Mucosa of stomach (tissue), 1 donor: ENCODE results near the gene AMN1.
"Not testable (repeated sequence)": the region's sequence is repeated elsewhere in the genome, so short reads cannot be mapped to it uniquely, and the experiment has no call there.

ENCODE experiments used
- H3K27me3 ChIP-seq: one replicate; pipeline ENCODE4 v1.7.0; 2013; ENCODE audit warnings: mild to moderate bottlenecking, low read length; ENCODE audit not compliant: control insufficient read depth, insufficient read depth
- H3K36me3 ChIP-seq: one replicate; pipeline ENCODE4 v1.7.0; 2013; ENCODE audit warnings: low read length; ENCODE audit not compliant: control insufficient read depth, insufficient read depth
- H3K4me1 ChIP-seq: one replicate; pipeline ENCODE4 v1.7.0; 2013; ENCODE audit warnings: mild to moderate bottlenecking, low read length; ENCODE audit not compliant: control insufficient read depth, insufficient read depth
- H3K4me3 ChIP-seq: one replicate; pipeline ENCODE4 v1.7.0; 2013; ENCODE audit warnings: low read length
- H3K9ac ChIP-seq: one replicate; pipeline ENCODE4 v1.7.0; 2013; ENCODE audit warnings: mild to moderate bottlenecking, low read length, moderate library complexity
- H3K9me3 ChIP-seq: one replicate; pipeline ENCODE4 v1.7.0; 2013; ENCODE audit warnings: mild to moderate bottlenecking, low read length, moderate library complexity; ENCODE audit not compliant: control insufficient read depth
- donor health status: Pancreatic carcinoma.

Gene AMN1

GRCh38 chr12:31750747-31751039 lies 21.9 kb upstream of the AMN1 start:
- H3K9ac ChIP-seq, result no peak overlapping the region
- H3K4me3 ChIP-seq, result no peak overlapping the region
- H3K36me3 ChIP-seq, result no peaks in the 10 kb centered on the region
- H3K9me3 ChIP-seq, result no peaks in the 10 kb centered on the region
- no peaks in the 10 kb centered on the region for H3K27me3 ChIP-seq
- peaks cover 23% of the 10 kb centered on the region for H3K4me1 ChIP-seq

DNA sequence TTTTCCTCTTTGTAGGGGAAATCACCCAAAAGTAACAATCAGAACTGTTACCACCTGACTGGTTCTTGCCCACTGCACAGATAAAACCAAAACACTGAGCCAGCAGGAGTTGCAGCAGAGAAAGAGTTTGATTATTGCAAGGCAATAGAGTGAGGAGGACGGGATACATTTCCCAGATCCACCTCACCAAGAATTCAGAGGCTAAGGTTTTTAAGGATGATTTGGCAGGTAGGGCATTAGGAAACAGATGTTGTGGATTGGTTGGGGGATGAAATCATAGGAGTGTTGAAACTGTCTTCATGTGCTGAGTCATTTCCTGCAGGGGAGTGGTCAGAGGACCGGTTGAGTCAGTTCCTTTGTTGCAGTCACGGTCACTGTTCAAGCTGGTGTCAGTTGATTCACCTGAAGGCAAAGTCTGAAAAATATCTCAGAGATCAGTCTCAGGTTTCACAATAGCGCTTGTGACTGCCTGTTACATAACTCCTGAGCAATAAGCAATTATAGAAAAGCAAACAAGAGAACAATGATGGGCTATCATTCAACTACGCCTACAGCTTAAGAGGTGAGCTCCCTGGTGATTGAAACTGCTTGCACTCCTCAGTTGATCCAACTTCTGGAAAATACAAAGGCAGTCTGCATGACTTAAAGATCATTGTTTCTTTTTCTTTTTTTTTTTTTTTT lies 20.3 kb upstream of the AMN1 start:
- peaks cover 37% of the 10 kb centered on the region for H3K4me1 ChIP-seq
- no peaks in the 10 kb centered on the region for H3K27me3 ChIP-seq
- H3K9ac ChIP-seq, result no peak overlapping the region
- H3K36me3 ChIP-seq, result no peaks in the 10 kb centered on the region
- no peak overlapping the region for H3K4me3 ChIP-seq
- no peaks in the 10 kb centered on the region for H3K9me3 ChIP-seq

DNA sequence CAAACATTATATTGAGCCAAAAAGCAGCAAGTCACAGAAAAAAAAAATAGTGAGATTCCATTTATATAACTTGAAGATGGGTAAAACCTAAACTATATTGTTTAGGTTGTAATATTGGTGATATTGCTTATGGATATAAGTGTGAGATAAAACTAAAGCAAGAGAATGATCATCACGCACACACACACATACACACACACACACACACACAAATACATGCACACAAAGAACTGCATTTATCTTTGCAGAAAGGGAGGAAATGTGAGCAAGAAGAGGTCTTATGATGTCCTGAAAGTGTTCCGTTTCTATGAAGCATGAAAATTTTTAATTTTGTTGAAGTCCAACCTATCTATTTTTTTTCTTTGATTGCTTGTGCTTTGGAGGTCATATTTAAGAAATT lies 16.4 kb upstream of the AMN1 start:
- Histone ChIP-seq H3K9me3 (no peaks in the 10 kb centered on the region), H3K36me3 (no peaks in the 10 kb centered on the region), H3K27me3 (no peaks in the 10 kb centered on the region), H3K4me3 (no peak overlapping the region), H3K9ac (no peak overlapping the region), H3K4me1 (peaks cover 46% of the 10 kb centered on the region)

- not testable (repeated sequence) for H3K36me3 ChIP-seq, H3K4me3 ChIP-seq, H3K9me3 ChIP-seq, H3K27me3 ChIP-seq
- H3K4me1 ChIP-seq, result peaks cover 46% of the 10 kb centered on the region
- peak overlapping the region; percentile 48 for H3K9ac ChIP-seq
Measured at GRCh38 chr12:31744363-31744762, 15.5 kb upstream of the AMN1 start.

- Histone ChIP-seq H3K27me3 (no peaks in the 10 kb centered on the region), H3K9me3 (no peaks in the 10 kb centered on the region), H3K4me3 (no peak overlapping the region), H3K36me3 (no peaks in the 10 kb centered on the region), H3K4me1 (peaks cover 41% of the 10 kb centered on the region), H3K9ac (no peak overlapping the region)
Measured at GRCh38 chr12:31742891-31743290, 14.1 kb upstream of the AMN1 start.

- H3K36me3 ChIP-seq, result no peaks in the 10 kb centered on the region
- H3K4me1 ChIP-seq, result peaks cover 31% of the 10 kb centered on the region
- H3K9ac ChIP-seq, result no peak overlapping the region
- no peak overlapping the region for H3K4me3 ChIP-seq
- no peaks in the 10 kb centered on the region for H3K9me3 ChIP-seq
- no peaks in the 10 kb centered on the region for H3K27me3 ChIP-seq
Measured at GRCh38 chr12:31740628-31741027, 11.8 kb upstream of the AMN1 start.

DNA sequence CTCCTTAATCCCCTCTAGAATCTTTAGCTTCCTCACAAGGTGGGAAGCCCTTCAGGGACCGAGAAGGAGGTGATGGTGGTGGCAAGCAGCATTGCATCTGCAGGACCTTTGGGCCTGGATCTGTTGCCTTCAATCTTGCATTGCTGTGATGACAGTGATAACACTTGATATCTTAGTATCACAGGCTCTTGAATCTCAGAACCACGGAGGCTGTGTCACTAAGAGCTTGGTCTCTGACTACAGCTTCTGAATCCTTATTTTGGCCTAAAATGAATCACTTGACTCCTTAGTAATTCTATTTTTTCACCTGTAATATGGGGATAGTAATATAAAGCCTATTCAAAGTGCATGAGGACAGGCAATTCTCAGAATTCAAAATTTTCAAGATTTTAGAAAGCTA lies 8.9 kb upstream of the AMN1 start:
- H3K4me3 ChIP-seq, result no peak overlapping the region
- peaks cover 17% of the 10 kb centered on the region for H3K4me1 ChIP-seq
- H3K9me3 ChIP-seq, result no peaks in the 10 kb centered on the region
- H3K36me3 ChIP-seq, result no peaks in the 10 kb centered on the region
- H3K9ac ChIP-seq, result no peak overlapping the region
- H3K27me3 ChIP-seq, result no peaks in the 10 kb centered on the region

DNA sequence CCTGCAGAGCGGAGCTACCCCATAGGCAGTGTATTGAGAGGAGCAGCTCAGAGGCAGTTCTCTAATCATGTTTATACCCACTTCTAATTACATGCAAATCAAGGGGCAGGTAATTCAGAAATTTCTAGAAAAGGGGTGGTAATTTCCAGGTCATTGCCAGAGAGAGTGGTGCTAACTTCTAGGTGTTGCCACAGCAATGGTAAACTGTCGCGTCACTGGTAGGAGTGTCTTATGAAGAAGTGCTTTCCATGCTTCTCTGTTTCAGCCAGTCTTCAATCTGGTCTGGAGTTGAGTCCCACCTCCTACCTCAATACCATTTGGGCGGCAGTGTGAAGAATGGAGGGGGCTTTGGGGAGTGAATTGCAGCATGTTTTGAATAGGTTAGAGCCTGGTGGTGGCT lies 8.5 kb upstream of the AMN1 start:
- Histone ChIP-seq H3K27me3 (no peaks in the 10 kb centered on the region), H3K36me3 (no peaks in the 10 kb centered on the region), H3K4me1 (peaks cover 19% of the 10 kb centered on the region), H3K9ac (no peak overlapping the region), H3K9me3 (no peaks in the 10 kb centered on the region), H3K4me3 (no peak overlapping the region)

DNA sequence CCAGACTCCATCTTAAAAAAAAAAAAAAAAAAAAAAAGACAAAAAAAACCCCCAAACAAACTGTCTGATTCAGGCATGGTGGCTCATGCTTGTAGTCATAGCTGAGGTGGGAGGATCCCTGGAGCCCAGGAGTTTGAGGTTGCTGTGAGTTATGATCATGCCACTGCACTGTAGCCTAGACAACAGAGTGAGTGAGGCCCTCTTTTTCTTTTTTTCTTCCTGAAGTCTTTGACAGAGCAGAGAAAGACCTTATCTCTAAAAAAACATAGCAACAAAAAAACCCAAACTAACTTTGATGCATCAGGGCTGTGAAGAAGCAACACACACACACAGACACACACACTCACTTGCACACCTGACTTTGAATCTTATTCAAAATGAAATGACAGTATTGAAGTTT lies 7.7 kb upstream of the AMN1 start:
- Histone ChIP-seq H3K4me3 (no peak overlapping the region), H3K36me3 (no peaks in the 10 kb centered on the region), H3K9ac (no peak overlapping the region), H3K9me3 (peaks cover under 1% of the 10 kb centered on the region), H3K27me3 (no peaks in the 10 kb centered on the region), H3K4me1 (peaks cover 27% of the 10 kb centered on the region)

DNA sequence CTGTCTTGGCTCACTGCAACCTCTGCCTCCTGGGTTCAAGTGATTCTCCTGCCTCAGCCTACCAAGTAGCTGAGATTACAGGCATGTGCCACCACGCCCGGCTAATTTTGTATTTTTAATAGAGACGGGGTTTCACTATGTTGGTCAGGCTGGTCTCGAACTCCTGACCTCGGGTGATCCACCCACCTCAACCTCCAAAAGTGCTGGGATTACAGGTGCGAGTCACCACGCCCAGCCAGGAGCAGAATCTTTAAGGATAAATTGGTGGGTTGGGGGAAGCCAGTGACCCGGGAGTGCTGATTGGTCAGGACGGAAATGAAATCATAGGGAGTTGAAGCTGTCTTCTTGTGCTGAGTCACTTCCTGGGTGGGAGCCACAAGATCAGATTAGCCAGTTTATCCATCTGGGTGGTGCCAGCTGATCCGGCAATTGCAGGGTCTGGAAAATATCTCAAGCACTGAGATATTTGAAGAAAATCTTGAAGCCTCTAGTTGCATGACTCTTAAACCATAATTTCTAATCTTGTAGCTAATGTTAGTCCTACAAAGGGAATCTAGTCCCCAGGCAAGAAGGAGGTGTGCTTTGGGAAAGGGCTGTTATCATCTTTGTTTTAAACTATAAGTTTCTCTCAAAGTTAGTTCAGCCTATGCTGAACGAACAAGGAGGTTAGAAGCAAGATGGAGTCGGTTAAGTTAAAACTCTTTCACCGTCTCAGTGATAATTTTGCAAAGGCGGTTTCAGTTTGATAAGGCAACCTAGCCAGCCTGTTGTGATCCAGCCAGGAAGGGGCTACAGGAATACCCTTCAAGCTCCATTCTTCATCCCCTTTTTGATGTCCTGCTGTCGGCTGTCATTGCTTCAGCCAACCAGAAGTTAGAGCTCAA lies 5.0 kb upstream of the AMN1 start:
- H3K4me1 ChIP-seq, result peaks cover 36% of the 10 kb centered on the region
- not testable (repeated sequence) for H3K27me3 ChIP-seq, H3K9ac ChIP-seq, H3K36me3 ChIP-seq, H3K4me3 ChIP-seq, H3K9me3 ChIP-seq

DNA sequence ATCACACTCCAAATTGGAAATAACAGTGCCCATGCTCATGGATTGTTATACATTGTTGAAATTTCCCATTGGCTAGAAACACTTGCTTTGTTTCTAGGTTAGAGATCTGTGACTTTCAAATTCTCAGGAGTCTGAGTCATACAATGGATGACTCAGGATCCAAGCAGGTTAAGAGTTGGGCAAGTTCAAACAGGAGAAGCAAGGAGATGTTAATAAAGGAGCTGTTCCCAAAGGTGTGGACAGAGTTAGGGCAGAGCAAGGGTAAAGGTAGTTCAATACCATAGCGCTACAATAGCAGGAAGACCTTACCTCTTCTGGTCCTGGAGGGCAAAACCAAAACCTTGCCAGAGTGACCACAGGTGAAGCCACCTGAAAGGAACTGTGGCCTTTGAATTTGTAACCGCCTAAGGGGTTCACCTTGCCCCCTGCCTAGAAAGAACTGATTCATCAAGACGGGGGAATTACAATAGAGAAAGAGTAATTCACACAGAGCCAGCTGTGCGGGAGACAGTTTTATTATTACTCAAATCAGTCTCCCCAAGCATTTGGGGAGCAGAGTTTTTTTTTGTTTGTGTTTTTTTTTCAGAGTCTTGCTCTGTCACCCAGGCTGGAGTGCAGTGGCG lies 4.2 kb upstream of the AMN1 start:
- H3K9ac ChIP-seq, result peak overlapping the region; percentile 16
- no peaks in the 10 kb centered on the region for H3K27me3 ChIP-seq

DNA sequence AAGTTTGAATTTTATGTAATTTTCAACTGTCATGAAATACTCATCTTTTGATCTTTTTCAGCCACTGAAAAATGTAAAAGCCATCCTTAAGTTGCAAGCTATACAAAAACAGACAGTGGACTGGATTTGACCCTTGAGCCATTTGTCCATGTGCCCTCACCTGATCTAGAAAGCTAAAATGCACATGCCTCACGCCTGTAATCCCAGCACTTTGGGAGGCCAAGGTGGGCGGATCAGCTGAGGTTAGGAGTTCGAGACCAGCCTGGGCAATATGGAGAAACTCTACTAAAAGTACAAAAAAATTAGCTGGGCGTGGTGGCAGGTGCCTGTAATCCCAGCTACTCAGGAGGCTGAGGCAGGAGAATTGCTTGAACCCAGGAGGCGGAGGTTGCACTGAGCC lies 2.4 kb upstream of the AMN1 start:
- H3K4me3 ChIP-seq, H3K9me3 ChIP-seq, H3K36me3 ChIP-seq, H3K9ac ChIP-seq, H3K27me3 ChIP-seq: not testable (repeated sequence)
- peaks cover 38% of the 10 kb centered on the region for H3K4me1 ChIP-seq

More for the DNA sequence above, 4.2 kb upstream of the AMN1 start:
- Histone ChIP-seq H3K36me3 (no peaks in the 10 kb centered on the region), H3K9me3 (peaks cover 8% of the 10 kb centered on the region), H3K4me1 (peaks cover 40% of the 10 kb centered on the region), H3K4me3 (no peak overlapping the region)
